ENCODE data around the gene CLDN22.

The CLDN22 gene

DNA sequence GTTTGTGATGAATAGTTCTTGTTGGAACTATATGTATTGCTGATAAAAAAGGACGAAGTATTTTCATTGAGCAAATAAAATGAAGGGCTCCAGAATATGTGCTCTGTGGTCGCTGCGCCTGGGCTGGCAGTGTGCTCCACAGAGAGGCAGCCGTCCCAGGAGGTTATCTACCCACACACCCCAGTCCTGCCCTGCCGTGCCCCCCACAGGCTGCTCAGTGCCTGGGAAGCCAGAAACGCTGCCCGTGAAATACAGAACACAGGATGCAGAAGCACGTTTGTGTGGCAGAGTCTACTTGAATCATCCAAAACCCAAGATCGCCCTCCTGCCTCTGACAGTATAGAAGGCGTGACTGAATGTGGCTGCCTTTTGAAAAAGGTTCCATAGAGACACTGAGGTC is 1.4 kb downstream of the CLDN22 start:
- no peak for DNase-seq

GRCh38 chr4:183314806-183315205 is 5.3 kb downstream of the CLDN22 start:
- no peak for DNase-seq

DNA sequence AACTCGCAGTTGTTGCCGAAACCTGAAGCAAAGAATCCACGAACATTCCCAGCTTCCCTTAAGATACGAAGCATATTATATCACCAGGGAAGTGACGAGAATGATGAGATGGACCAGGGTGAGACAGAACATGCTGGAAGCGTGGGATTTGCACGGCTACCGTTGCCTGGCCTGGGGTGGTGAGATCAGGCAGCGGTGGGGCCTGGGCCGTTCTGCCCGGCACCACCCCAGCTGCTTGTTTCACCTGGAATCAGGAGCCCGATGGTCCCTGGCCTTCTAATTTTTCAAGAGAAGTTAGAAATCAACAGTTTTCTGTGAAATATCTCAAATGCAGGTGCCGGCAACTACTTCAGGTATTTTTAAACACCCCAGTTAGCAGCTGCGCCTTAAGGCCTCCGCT is 5.7 kb downstream of the CLDN22 start:
- DNase-seq, result no peak

DNA sequence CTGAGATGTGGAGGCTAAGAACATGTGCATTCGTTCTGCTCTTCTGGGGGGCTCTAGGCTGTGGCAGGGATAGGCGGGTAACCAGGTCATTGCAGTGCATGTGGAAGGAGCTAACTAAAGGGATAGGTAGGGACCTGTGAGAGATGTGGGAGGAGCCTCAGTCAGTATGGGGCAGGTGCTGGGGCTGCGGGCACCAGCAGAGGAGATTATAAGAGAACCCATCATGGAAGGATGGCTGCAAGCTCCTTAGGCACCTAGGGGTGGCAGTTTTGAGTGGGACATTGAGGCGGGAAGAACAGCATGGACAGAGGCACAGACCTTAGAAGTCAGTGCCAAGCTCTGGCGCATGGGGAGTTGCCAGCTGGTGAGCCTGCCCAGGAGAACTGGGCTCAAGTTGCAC is 7.2 kb downstream of the CLDN22 start:
- DNase-seq, result no peak

DNA sequence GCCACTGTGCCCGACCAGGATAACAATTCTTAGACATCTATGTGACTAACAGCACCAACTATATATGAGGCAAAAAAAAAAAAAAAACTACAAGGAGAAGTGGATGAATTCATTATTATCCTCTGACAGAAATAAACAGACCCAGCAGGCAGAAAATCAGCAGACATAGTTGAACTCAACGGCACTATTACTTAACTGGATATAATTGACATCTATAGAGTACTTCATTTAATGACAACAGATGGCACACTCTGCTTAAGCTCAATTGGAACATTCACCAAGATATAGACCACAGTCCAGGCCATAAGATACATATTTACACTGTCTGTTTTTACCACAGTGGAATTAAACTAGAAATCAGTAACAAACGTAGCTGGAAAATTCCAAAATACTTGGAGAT is 13.3 kb downstream of the CLDN22 start:
- no peak for DNase-seq

DNA sequence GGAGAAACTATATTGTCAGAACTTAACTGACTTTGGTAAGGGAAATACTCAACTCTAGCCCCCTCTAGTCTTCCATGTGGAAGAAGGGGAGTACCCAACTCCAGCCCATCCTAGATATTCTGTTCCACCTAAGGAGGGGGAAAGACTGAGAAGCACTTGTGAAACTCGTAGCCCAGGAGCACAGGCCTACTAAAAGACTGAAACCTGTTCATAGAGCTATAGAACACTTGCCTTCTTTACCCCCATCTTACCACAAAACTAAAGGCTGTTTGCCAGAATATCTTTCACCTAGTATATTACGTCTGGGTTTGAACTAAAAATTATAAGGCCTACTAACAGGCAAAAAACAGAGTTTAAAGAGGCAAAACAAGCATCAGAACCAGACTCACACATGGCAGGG is 15.5 kb downstream of the CLDN22 start:
- DNase-seq, result no peak

GRCh38 chr4:183304067-183304466 is 16.0 kb downstream of the CLDN22 start:
- DNase-seq, result no peak

DNA sequence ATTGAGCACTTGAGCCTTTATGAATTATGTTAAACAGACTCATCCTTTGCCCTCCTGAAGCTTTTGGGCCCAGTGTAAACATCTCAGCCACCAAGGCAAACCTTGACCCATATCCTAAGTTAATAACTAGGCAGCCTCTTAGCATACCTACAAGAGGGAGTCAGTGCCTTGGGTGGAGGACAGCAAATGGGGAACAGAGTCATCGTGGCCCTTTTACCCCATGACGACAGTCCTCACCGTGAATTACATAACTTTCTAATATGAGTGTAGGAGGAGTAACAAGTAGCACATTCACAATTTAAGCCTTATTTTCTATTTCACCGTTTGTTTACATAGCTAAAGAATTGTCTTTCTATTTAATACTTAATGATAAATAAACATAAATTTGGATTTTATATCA is 16.8 kb downstream of the CLDN22 start:
- DNase-seq, result no peak

- DNase-seq, result no peak
Observed at GRCh38 chr4:183300655-183301054, 19.4 kb downstream of the CLDN22 start.

- DNase-seq, result no peak
Observed at GRCh38 chr4:183300070-183300469, 20.0 kb downstream of the CLDN22 start.

DNA sequence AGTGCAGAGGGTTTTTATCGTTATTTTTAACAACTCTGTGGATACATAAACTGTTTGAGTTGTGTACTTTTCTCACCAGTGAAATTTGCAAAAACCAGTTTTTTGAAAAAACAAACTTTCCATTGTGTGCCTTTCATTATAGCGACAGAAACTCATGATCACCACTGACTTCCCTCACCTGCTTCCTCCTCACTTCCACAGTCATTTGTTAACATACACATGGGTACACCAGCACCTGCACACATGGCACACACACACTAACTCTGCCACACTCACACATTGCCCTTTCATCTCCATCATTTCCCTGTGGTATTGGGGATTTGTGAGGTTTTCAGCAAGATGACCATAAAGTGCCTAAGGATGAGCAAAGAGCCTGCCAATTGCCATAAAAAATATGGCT is 20.6 kb downstream of the CLDN22 start:
- no peak for DNase-seq

GRCh38 chr4:183297675-183298074 is 22.4 kb downstream of the CLDN22 start:
- DNase-seq, result no peak

GRCh38 chr4:183295711-183296110 is 24.4 kb downstream of the CLDN22 start:
- no peak for DNase-seq

- DNase-seq, result no peak
Observed at GRCh38 chr4:183291070-183291469, 29.0 kb downstream of the CLDN22 start.

- DNase-seq, result no peak
Observed at GRCh38 chr4:183289688-183290087, 30.4 kb downstream of the CLDN22 start.

GRCh38 chr4:183288955-183289354 is 31.1 kb downstream of the CLDN22 start:
- DNase-seq, result no peak

DNA sequence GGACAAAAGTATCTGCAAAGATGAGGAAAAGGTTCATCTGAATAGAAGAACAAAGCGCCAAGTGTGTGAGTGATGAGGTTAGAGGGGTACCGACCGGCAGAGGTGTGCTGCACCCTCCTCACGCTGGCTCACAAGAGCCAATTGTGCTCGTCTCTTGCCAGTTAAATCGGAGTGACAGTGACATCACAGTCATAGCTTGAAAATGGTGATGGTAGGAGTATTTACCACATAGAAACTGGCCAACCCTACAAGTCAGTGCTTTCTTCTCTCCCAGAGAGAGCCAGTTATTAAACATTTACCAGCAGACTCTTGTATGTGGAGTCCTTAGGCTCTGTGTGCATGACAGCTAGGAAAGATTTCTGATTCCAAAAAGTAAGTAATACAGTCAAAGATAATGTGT is 32.4 kb downstream of the CLDN22 start:
- no peak for DNase-seq

DNA sequence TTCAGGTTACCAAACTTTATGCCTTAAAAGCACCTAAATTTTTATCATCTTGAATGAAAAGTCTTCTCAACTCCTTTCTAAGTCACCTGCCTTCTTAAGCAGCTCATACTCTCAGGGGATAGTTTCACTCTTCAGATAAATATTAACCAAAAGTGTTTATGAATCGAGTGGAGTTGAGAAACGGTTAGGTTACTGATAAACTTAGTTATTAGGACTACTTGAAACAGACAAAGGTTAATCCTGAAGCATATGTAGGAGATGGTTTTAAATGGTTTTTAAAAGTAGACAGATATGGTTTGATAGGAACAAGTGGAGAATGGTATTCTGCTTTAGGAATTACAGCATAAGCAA is 32.8 kb downstream of the CLDN22 start:
- DNase-seq, result no peak

GRCh38 chr4:183286590-183287308 is 33.3 kb downstream of the CLDN22 start:
- no peak for DNase-seq

DNA sequence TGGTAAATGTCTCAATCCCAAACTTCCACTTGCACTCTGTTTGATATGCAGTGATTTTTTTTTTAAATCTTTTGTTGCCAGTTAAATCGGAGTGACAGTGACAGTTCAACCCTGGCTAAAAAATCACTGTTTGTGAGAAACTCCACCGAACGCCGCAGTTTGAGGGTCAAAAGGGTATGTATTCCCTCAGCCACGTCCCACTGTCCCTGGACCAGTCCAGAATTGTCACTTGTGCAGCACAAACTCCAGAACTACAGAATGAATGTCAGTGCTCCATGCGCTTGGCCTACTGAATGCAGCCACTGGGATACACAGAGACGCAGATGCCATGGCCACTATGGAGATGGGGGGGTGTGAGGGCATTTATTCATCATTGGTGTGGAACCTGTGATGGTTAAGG is 34.2 kb downstream of the CLDN22 start:
- no peak for DNase-seq

- no peak for DNase-seq
Observed at GRCh38 chr4:183284965-183285364, 35.1 kb downstream of the CLDN22 start.

GRCh38 chr4:183284258-183284785 is 35.8 kb downstream of the CLDN22 start:
- DNase-seq, result no peak

DNA sequence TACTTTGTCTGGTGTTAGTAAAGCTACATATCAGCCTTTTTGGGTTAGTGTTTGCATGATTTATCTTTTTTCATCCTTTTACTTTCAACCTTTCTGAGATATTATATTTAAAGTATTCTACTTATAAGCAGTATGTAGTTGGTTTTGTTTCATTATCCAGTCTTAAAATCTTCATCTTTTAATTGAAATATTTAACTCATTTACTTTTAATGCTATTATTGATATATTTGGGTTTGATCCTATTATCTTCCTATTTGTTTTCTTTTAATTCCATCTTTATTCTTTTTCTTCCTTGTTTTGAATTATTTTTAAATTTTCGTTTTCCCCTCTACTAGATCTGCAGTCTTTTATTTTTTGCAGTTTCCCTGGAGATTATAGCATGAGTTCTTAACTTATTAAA is 44.0 kb downstream of the CLDN22 start:
- no peak for DNase-seq

DNA sequence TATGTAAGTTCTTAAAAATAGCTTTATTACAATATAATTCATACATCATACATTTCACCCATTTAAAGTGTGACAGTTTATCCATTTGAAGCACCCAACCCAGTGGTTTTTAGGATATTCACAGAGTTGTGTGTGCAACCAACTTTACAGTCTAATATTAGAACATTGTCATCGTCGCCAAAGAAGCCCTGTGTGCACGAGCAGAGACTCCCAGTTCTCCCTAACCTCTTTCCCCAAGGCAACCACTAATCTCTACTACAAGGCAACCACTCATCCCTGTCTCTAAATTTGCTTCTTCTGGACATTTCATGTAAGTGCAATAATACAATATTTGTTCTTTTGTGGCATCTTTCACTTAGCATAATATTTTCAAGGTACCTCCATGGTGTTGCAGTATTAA is 47.7 kb downstream of the CLDN22 start:
- no peak for DNase-seq

DNA sequence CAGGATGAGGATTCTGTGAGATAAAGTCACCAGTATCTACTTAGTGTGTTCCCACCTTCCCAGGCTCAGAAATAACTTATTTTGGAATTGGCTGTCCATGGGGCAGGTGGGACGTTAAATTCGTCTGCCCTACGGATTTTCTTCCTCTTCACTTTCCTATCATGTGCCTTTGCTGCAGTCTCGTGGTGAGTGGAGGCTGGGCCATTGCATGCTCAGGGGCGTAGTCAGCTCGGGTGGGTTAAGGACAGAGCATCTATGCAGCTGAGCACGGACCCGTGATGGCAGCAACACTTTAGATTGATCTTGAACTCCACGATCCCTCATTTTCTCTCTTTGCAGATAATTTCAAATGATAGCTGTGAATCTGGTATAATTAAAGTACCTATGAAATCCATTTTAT is 51.5 kb downstream of the CLDN22 start:
- no peak for DNase-seq

Data from T1000 (cell line).